SH-SY5Y (cell line): ENCODE data around the gene SPTBN2.

Source experiments
- GATA2 ChIP-seq: IDR thresholded peaks from 2 replicates; pipeline ENCODE4 v1.6.1; 2011; ENCODE audit warnings: mild to moderate bottlenecking, low read depth, low read length
- GATA3 ChIP-seq: IDR thresholded peaks from 2 replicates; pipeline ENCODE4 v1.6.1; 2011; ENCODE audit warnings: low read depth, mild to moderate bottlenecking, low read length, moderate library complexity

DNA sequence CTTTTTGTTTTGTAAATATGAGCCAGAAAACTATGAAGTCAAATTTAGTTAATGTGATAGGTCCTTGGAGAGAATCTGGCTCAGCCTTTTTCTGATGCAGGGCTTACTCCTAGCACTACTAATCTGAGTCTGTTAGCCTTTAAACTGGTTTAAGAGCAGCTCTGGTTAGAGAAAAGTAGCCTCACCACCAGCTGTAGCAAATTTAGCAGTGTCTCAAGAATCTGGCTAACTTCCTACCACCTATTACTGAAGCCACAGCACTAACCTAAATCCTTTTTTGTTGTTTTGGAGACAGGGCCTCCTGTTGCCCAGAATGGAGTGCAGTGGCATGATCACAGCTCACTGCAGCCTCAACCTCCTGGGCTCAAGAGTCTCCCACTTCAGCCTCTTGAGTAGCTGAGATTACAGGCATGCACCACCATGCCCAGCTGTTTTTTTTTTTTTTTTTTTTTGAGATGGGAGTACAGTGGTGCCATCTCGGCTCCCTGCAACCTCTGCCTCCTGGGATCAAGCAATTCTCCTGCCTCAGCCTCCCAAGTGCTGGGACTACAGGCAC is 65.2 kb downstream of the SPTBN2 start:
- TF ChIP-seq GATA2 (no peak), GATA3 (no peak)
